H9 (cell line): ENCODE results near the gene CCNY. TPM values are rescaled to one million over a fixed set of nuclear protein-coding genes. Genes with fewer than 3 reads are reported as not detected.

Source experiments
- DNase-seq: peaks from one replicate; pipeline ENCODE4 v3.0.0-alpha.2; 2017
- H2AFZ ChIP-seq: one replicate; pipeline ENCODE4 v1.6.1; 2013; ENCODE audit warnings: mild to moderate bottlenecking, low read length, control low read depth, moderate library complexity
- H2AK5ac ChIP-seq: 2 replicates; pipeline ENCODE4 v1.6.1; 2013; ENCODE audit warnings: low read length, control low read depth, mixed read lengths; ENCODE audit not compliant: insufficient read length
- H2BK120ac ChIP-seq: one replicate; pipeline ENCODE4 v1.6.1; 2013; ENCODE audit warnings: low read depth, mild to moderate bottlenecking, low read length, control low read depth, inconsistent platforms; ENCODE audit not compliant: poor library complexity, severe bottlenecking
- H2BK12ac ChIP-seq: 2 replicates; pipeline ENCODE4 v1.6.1; 2013; ENCODE audit warnings: low read length, control low read depth, mixed read lengths, low read depth; ENCODE audit not compliant: insufficient read length
- H2BK15ac ChIP-seq: 2 replicates; pipeline ENCODE4 v1.6.1; 2013; ENCODE audit warnings: low read depth, low read length, control low read depth
- H2BK20ac ChIP-seq: one replicate; pipeline ENCODE4 v1.6.1; 2013; ENCODE audit warnings: low read depth, mild to moderate bottlenecking, low read length, control low read depth, inconsistent platforms; ENCODE audit not compliant: poor library complexity, severe bottlenecking
- H2BK5ac ChIP-seq: 2 replicates; pipeline ENCODE4 v1.6.1; 2013; ENCODE audit warnings: low read length, control low read depth, mixed read lengths; ENCODE audit not compliant: insufficient read length
- H3K14ac ChIP-seq: 2 replicates; pipeline ENCODE4 v1.6.1; 2013; ENCODE audit warnings: low read length, control low read depth; ENCODE audit not compliant: insufficient read depth
- H3K18ac ChIP-seq: 2 replicates; pipeline ENCODE4 v1.6.1; 2013; ENCODE audit warnings: low read depth, mild to moderate bottlenecking, mixed read lengths, low read length, control low read depth; ENCODE audit not compliant: insufficient read length
- H3K23ac ChIP-seq: 2 replicates; pipeline ENCODE4 v1.6.1; 2013; ENCODE audit warnings: low read length, control low read depth, mixed read lengths, low read depth; ENCODE audit not compliant: insufficient read length
- H3K23me2 ChIP-seq: 2 replicates; pipeline ENCODE4 v1.6.1; 2013; ENCODE audit warnings: low read depth, mild to moderate bottlenecking, mixed read lengths, low read length, control low read depth; ENCODE audit not compliant: insufficient read length, poor library complexity, severe bottlenecking
- H3K27ac ChIP-seq: 2 replicates; pipeline ENCODE4 v1.5.1; 2013; ENCODE audit warnings: low read length, control low read depth, mixed read lengths, low read depth; ENCODE audit not compliant: insufficient read length
- H3K27me3 ChIP-seq: 2 replicates; pipeline ENCODE4 v1.6.1; 2013; ENCODE audit warnings: low read length, control low read depth, inconsistent platforms; ENCODE audit not compliant: insufficient read depth
- H3K4ac ChIP-seq: 2 replicates; pipeline ENCODE4 v1.6.1; 2013; ENCODE audit warnings: low read depth, mild to moderate bottlenecking, control low read depth, inconsistent platforms, low read length, moderate library complexity
- H3K4me1 ChIP-seq: 2 replicates; pipeline ENCODE4 v1.6.1; 2013; ENCODE audit warnings: low read length, control low read depth, inconsistent platforms; ENCODE audit not compliant: insufficient read depth
- H3K4me2 ChIP-seq: 2 replicates; pipeline ENCODE4 v1.6.1; 2013; ENCODE audit warnings: low read length, control low read depth, mixed read lengths; ENCODE audit not compliant: insufficient read length, insufficient read depth
- H3K56ac ChIP-seq: 2 replicates; pipeline ENCODE4 v1.6.1; 2013; ENCODE audit warnings: low read depth, mild to moderate bottlenecking, mixed read lengths, low read length, control low read depth; ENCODE audit not compliant: insufficient read length
- H3K79me1 ChIP-seq: 2 replicates; pipeline ENCODE4 v1.6.1; 2013; ENCODE audit warnings: low read depth, mild to moderate bottlenecking, moderate library complexity, low read length, control low read depth, inconsistent platforms; ENCODE audit not compliant: insufficient read depth, poor library complexity, severe bottlenecking
- H3K79me2 ChIP-seq: 2 replicates; pipeline ENCODE4 v1.6.1; 2013; ENCODE audit warnings: low read length, control low read depth, inconsistent platforms; ENCODE audit not compliant: insufficient read depth
- H3K9ac ChIP-seq: 2 replicates; pipeline ENCODE4 v1.6.1; 2013; ENCODE audit warnings: low read length, control low read depth, mixed read lengths; ENCODE audit not compliant: insufficient read length; ENCODE audit errors: extremely low read depth
- H3K9me3 ChIP-seq: one replicate; pipeline ENCODE4 v1.6.1; 2013; ENCODE audit warnings: low read depth, low read length, inconsistent platforms; ENCODE audit not compliant: control insufficient read depth
- H3T11ph ChIP-seq: one replicate; pipeline ENCODE4 v1.6.1; 2013; ENCODE audit warnings: mild to moderate bottlenecking, low read length, control low read depth, inconsistent platforms
- H4K20me1 ChIP-seq: one replicate; pipeline ENCODE4 v1.6.1; 2013; ENCODE audit not compliant: control insufficient read depth, insufficient read length, insufficient read depth
- H4K5ac ChIP-seq: 2 replicates; pipeline ENCODE4 v1.6.1; 2013; ENCODE audit warnings: low read depth, mild to moderate bottlenecking, mixed read lengths, low read length, control low read depth; ENCODE audit not compliant: insufficient read length
- H4K8ac ChIP-seq: replicated peaks from 2 replicates; pipeline ENCODE4 v1.6.1; 2013; ENCODE audit warnings: low read length, control low read depth, mixed read lengths, low read depth; ENCODE audit not compliant: insufficient read length
- H4K91ac ChIP-seq: 2 replicates; pipeline ENCODE4 v1.6.1; 2013; ENCODE audit warnings: low read depth, mild to moderate bottlenecking, moderate library complexity, mixed read lengths, low read length, control low read depth; ENCODE audit not compliant: insufficient read length
- H3K27ac Mint-ChIP-seq, 3 experiments: 2 replicates in 2 of 3; 3 replicates in 1 of 3; pipeline ENCODE4 v1.8.0; 2020 to 2021; ENCODE audit warnings: mixed read lengths in 3 of 3, mild to moderate bottlenecking in 1 of 3, moderate library complexity in 1 of 3
- H3K27me3 Mint-ChIP-seq: 2 replicates; pipeline ENCODE4 v1.8.0; 2021; ENCODE audit warnings: low read depth, mild to moderate bottlenecking, moderate library complexity, mixed read lengths
- H3K36me3 Mint-ChIP-seq, 3 experiments: 2 replicates in 2 of 3; 3 replicates in 1 of 3; pipeline ENCODE4 v1.8.0; 2020 to 2021; ENCODE audit warnings: low read depth in 3 of 3, mixed read lengths in 3 of 3; ENCODE audit not compliant: insufficient read depth in 1 of 3
- H3K4me1 Mint-ChIP-seq, 2 experiments: 2 replicates each; pipeline ENCODE4 v1.8.0; 2020; ENCODE audit warnings: mixed read lengths in 2 of 2
- H3K4me3 Mint-ChIP-seq, 2 experiments: 2 replicates in 1 of 2; 3 replicates in 1 of 2; pipeline ENCODE4 v1.8.0; 2020 to 2021; ENCODE audit warnings: mild to moderate bottlenecking in 2 of 2, mixed read lengths in 2 of 2, moderate library complexity in 1 of 2
- H3K9me3 Mint-ChIP-seq, 2 experiments: 2 replicates in 1 of 2; 3 replicates in 1 of 2; pipeline ENCODE4 v1.8.0; 2020; ENCODE audit warnings: mild to moderate bottlenecking in 2 of 2, mixed read lengths in 2 of 2, moderate library complexity in 1 of 2
- CTCF ChIP-seq: fragments of 200-600 bp; sonication (generic); conservative IDR thresholded peaks from 3 replicates; pipeline ENCODE4 v1.8.0; 2021; ENCODE audit warnings: antibody characterized with exemption, mild to moderate bottlenecking
- WGBS: extraction: QIAGEN DNeasy Blood & Tissue Kit; methylation state at CpG from one replicate; pipeline ENCODE4 v1.1.7; 2013; ENCODE audit warnings: missing lambda C conversion rate, low lambda C conversion rate, mixed read lengths; ENCODE audit not compliant: insufficient read length; ENCODE audit errors: extremely low coverage; 5-methylcytosine and 5-hydroxymethylcytosine counted together
- total RNA-seq: library from RNA; stranded (reverse); gene quantifications from 2 replicates; pipeline ENCODE4 v1.2.1, GENCODE V29; 2021

Gene CCNY
- total RNA-seq, 1 experiment from 2014 or later, result 62.1 TPM

- no peak for DNase-seq
- WGBS, result no CpG with 5 or more reads among the region's 10 CpGs
- no peak overlapping the region for H4K5ac ChIP-seq
- H2BK5ac ChIP-seq, result no peak overlapping the region
- H2BK20ac ChIP-seq, result no peak overlapping the region
- H3K27ac ChIP-seq, result no peak overlapping the region
- H3K18ac ChIP-seq, result no peak overlapping the region
- no peak overlapping the region for H4K8ac ChIP-seq
- no peak overlapping the region for H2AFZ ChIP-seq
- no peak overlapping the region for H3K4me2 ChIP-seq
- no peak overlapping the region for H3K56ac ChIP-seq
- no peaks in the 10 kb centered on the region for H3K23me2 ChIP-seq
- Mint-ChIP-seq H3K27me3 (no peaks in the 10 kb centered on the region), H3K36me3 (peaks cover 0 to 3% (median 3%) of the 10 kb centered on the region in 3 experiments; a peak in 2 of 7 replicates), H3K27ac (peak overlapping the region in 2 of 3 experiments; percentile 13 to 25; a peak in 3 of 7 replicates), H3K9me3 (no peaks in the 10 kb centered on the region), H3K4me1 (peaks cover 34 to 36% of the 10 kb centered on the region in 2 experiments), H3K4me3 (no peak overlapping the region)
- no peak overlapping the region for H4K91ac ChIP-seq
- no peaks in the 10 kb centered on the region for H3K79me1 ChIP-seq
- peaks cover 4% of the 10 kb centered on the region; the same call in 1 of the 2 replicates for H3K4me1 ChIP-seq
- H3K23ac ChIP-seq, result no peak overlapping the region
- H4K20me1 ChIP-seq, result no peaks in the 10 kb centered on the region
- H3K14ac ChIP-seq, result no peak overlapping the region
- no peaks in the 10 kb centered on the region for H3K27me3 ChIP-seq
- no peak overlapping the region for H2BK120ac ChIP-seq
- no peak overlapping the region for H3K9ac ChIP-seq
- TF ChIP-seq CTCF, result no peak
- H2AK5ac ChIP-seq, result no peak overlapping the region
- no peaks in the 10 kb centered on the region for H3K9me3 ChIP-seq
- H2BK15ac ChIP-seq, result no peak overlapping the region
- no peak overlapping the region for H3K4ac ChIP-seq
- H3T11ph ChIP-seq, result no peak overlapping the region
- H3K79me2 ChIP-seq, result no peaks in the 10 kb centered on the region
- no peak overlapping the region for H2BK12ac ChIP-seq
Observed at GRCh38 chr10:35492386-35493195, 156.3 kb downstream of the CCNY start.
